Endothelial cell of umbilical vein (primary cell): ENCODE measurements around the gene EFCC1. TPM values are rescaled to one million over a fixed set of nuclear protein-coding genes. Genes with fewer than 3 reads are reported as not detected.

Experiments
- BruUV-seq: library from RNA; stranded (reverse); fragments of 400-500 nt; replicated peaks from 2 replicates; lab custom pipeline; 2021; lab: Mats Ljungman, UMichigan
- CTCF ChIA-PET: fragments of 300-600, 350-600 bp; sonication (Branson Sonifier 250); formaldehyde crosslinking; loops from one replicate; lab custom pipeline; 2021; ENCODE audit warnings: antibody characterized with exemption, inconsistent platforms; lab: Charles Lee
- POLR2A ChIA-PET: fragments of 300-600, 350-600 bp; sonication (Branson Sonifier 250); formaldehyde crosslinking; loops from one replicate; lab custom pipeline; 2021; ENCODE audit warnings: antibody characterized with exemption, inconsistent platforms; lab: Charles Lee
- DNase-seq: peaks from one replicate; pipeline ENCODE4 v3.0.0-alpha.2; 2011; ENCODE audit warnings: low read depth, low spot score
- FAIRE-seq: peaks from 2 replicates; lab custom pipeline; 2011; peaks lifted over from hg19 to GRCh38; lab: Jason Lieb, UNC
- H2AFZ ChIP-seq: 2 replicates; pipeline ENCODE4 v1.6.0; 2012; ENCODE audit warnings: low read depth, low read length, control low read depth, inconsistent platforms
- H3K27ac ChIP-seq: 2 replicates; pipeline ENCODE4 v1.5.1; 2011; ENCODE audit warnings: low read depth, mild to moderate bottlenecking, control low read depth, low read length, moderate library complexity; ENCODE audit not compliant: insufficient read depth
- H3K27me3 ChIP-seq, 2 experiments: 2 replicates each; pipeline versions ENCODE4 v1.6.0 to v1.6.1; 2011; ENCODE audit warnings: low read length in 2 of 2, mixed read lengths in 1 of 2; ENCODE audit not compliant: control insufficient read depth in 2 of 2, insufficient read depth in 2 of 2
- H3K36me3 ChIP-seq, 2 experiments: 2 replicates in 1 of 2; 3 replicates in 1 of 2; pipeline ENCODE4 v1.5.1; 2011; ENCODE audit warnings: low read length in 2 of 2, mild to moderate bottlenecking in 1 of 2, moderate library complexity in 1 of 2; ENCODE audit not compliant: control insufficient read depth in 2 of 2, insufficient read depth in 2 of 2; ENCODE audit errors: extremely low read depth in 1 of 2
- H3K4me1 ChIP-seq: 3 replicates; pipeline ENCODE4 v1.5.1; 2011; ENCODE audit warnings: mild to moderate bottlenecking, low read length; ENCODE audit not compliant: control insufficient read depth, insufficient read depth; ENCODE audit errors: extremely low read depth
- H3K4me2 ChIP-seq: 2 replicates; pipeline ENCODE4 v1.6.1; 2011; ENCODE audit warnings: low read length, control low read depth, mixed read lengths; ENCODE audit not compliant: insufficient read depth
- H3K4me3 ChIP-seq, 3 experiments: fragments of 200-600 bp in 1 of 3; sonication (generic), shearing (Covaris generic) in 1 of 3; replicated peaks in 1 of 3; 2 replicates each; pipeline ENCODE4 v1.5.1; 2011 to 2016; ENCODE audit warnings: control low read depth in 3 of 3, low read length in 3 of 3, mild to moderate bottlenecking in 2 of 3, inconsistent platforms in 1 of 3, low read depth in 1 of 3, moderate library complexity in 1 of 3; ENCODE audit not compliant: insufficient read depth in 1 of 3
- H3K79me2 ChIP-seq: 2 replicates; pipeline ENCODE4 v1.6.0; 2012; ENCODE audit warnings: low read length, inconsistent platforms; ENCODE audit not compliant: control insufficient read depth, insufficient read depth
- H3K9ac ChIP-seq: replicated peaks from 2 replicates; pipeline ENCODE3; 2011; ENCODE audit warnings: low read length, control low read depth; ENCODE audit not compliant: insufficient read depth; ENCODE audit errors: extremely low read depth
- H3K9me1 ChIP-seq: replicated peaks from 3 replicates; pipeline ENCODE4 v1.6.0; 2011; ENCODE audit warnings: mild to moderate bottlenecking, low read length; ENCODE audit not compliant: control insufficient read depth, insufficient read depth; ENCODE audit errors: extremely low read depth
- H3K9me3 ChIP-seq: replicated peaks from 2 replicates; pipeline ENCODE4 v1.5.1; 2012; ENCODE audit warnings: low read length, inconsistent platforms; ENCODE audit not compliant: control insufficient read depth, insufficient read depth
- H4K20me1 ChIP-seq: replicated peaks from 2 replicates; pipeline ENCODE3; 2011; ENCODE audit warnings: mild to moderate bottlenecking, low read length; ENCODE audit not compliant: control insufficient read depth, insufficient read depth; ENCODE audit errors: extremely low read depth
- CTCF ChIP-seq, 2 donors: IDR thresholded peaks; 1 replicate in 1 of 2; 2 replicates in 1 of 2; pipeline ENCODE4 v1.5.1; 2011; ENCODE audit warnings: low read length in 2 of 2, mild to moderate bottlenecking in 2 of 2, moderate library complexity in 2 of 2, control low read depth in 1 of 2, inconsistent platforms in 1 of 2, low read depth in 1 of 2; ENCODE audit not compliant: insufficient read depth in 1 of 2; ENCODE audit errors: extremely low read depth in 1 of 2
- EZH2 ChIP-seq: IDR thresholded peaks from 2 replicates; pipeline ENCODE4 v1.6.1; 2012; ENCODE audit warnings: borderline replicate concordance, low read depth, mild to moderate bottlenecking, moderate library complexity, low read length, inconsistent platforms; ENCODE audit not compliant: severe bottlenecking
- FOS ChIP-seq: IDR thresholded peaks from 2 replicates; pipeline ENCODE4 v1.6.1; 2011; ENCODE audit warnings: mild to moderate bottlenecking, low read length, moderate library complexity, borderline replicate concordance; ENCODE audit not compliant: insufficient read depth
- GATA2 ChIP-seq: IDR thresholded peaks from 2 replicates; pipeline ENCODE4 v1.7.0; 2011; ENCODE audit warnings: low read depth, mild to moderate bottlenecking, moderate library complexity, mixed read lengths, low read length; ENCODE audit not compliant: insufficient read length, insufficient read depth
- JUN ChIP-seq: IDR thresholded peaks from 2 replicates; pipeline ENCODE4 v1.6.1; 2011; ENCODE audit warnings: borderline replicate concordance, low read depth; ENCODE audit not compliant: insufficient read length, insufficient read depth
- MAX ChIP-seq: IDR thresholded peaks from 2 replicates; pipeline ENCODE4 v1.6.1; 2011; ENCODE audit not compliant: insufficient read depth, insufficient read length
- MYC ChIP-seq: IDR thresholded peaks from one replicate; pipeline ENCODE4 v1.6.1; 2011; ENCODE audit warnings: mild to moderate bottlenecking, low read depth, low read length
- POLR2A ChIP-seq: IDR thresholded peaks from 2 replicates; pipeline ENCODE4 v1.6.1; 2012; ENCODE audit warnings: low read depth, mild to moderate bottlenecking, control low read depth, low read length
- POLR2AphosphoS5 ChIP-seq: IDR thresholded peaks from 2 replicates; pipeline ENCODE4 v1.6.1; 2012; ENCODE audit warnings: low read depth, mild to moderate bottlenecking, control low read depth, low read length, moderate library complexity; ENCODE audit not compliant: insufficient read depth
- dilution Hi-C: fragments of 300-500 bp; cut with MboI; formaldehyde crosslinking; loops from one replicate; pipeline ENCODE4 v1.15.0; 2019; ENCODE audit warnings: low sequenced_read_pairs; ENCODE audit not compliant: extremely low pct_ligation_motif_present
- intact Hi-C: fragments of 100-400 bp; cut with micrococcal nuclease; formaldehyde crosslinking; loops from one replicate; pipeline ENCODE4 v1.10.0; 2022
- polyA plus RNA-seq, 4 experiments: library from polyadenylated mRNA; depleted of rRNA in 3 of 4; stranded (reverse) in 3 of 4; unstranded in 1 of 4; fragments of >200 nt; gene quantifications; 2 replicates each; pipeline versions ENCODE4 v1.2.1 to v1.2.3, GENCODE V29; 2011 to 2012; ENCODE audit warnings: missing spikeins in 1 of 4
- total RNA-seq: library from RNA; stranded (reverse); gene quantifications from 2 replicates; pipeline ENCODE4 v1.2.3, GENCODE V29; 2021

EFCC1 gene
- total and polyA plus RNA-seq, 2 donors (not counting 3 experiments of a cell fraction or from before 2014, with no cell fraction given) = 0.73 to 1.3 TPM

GRCh38 chr3:129059311-129059958 is 58.3 kb downstream of the EFCC1 start:
- Histone ChIP-seq H4K20me1 (no peaks in the 10 kb centered on the region), H3K36me3 (no peaks in the 10 kb centered on the region), H3K9me3 (no peaks in the 10 kb centered on the region), H3K4me1 (peaks cover 5% of the 10 kb centered on the region), H3K27me3 (no peaks in the 10 kb centered on the region), H3K9me1 (no peaks in the 10 kb centered on the region), H3K79me2 (no peaks in the 10 kb centered on the region), H2AFZ (no peak overlapping the region), H3K9ac (no peak overlapping the region), H3K4me3 (no peak overlapping the region), H3K4me2 (no peak overlapping the region), H3K27ac (no peak overlapping the region)
- TF ChIP-seq MYC (no peak), EZH2 (no peak), POLR2A (no peak), POLR2AphosphoS5 (no peak), GATA2 (no peak), FOS (no peak), MAX (no peak), CTCF (IDR thresholded peaks at IDR 0.05; ENCODE audit: extremely low read depth in 1 of 2, insufficient read depth in 1 of 2, low read depth in 1 of 2, low read length in 2 of 2) (no peak), JUN (no peak)
- no TSS peak for BruUV-seq
- intact Hi-C loops = no loop called here
- ChIA-PET POLR2A (no interaction called here), CTCF (interaction anchor here (0.8 kb wide), 1 partner anchor 33 kb away, joined by 3 read pairs; no protein-coding TSS in a partner anchor)
- FAIRE-seq (no peak), DNase-seq (no peak)
- dilution Hi-C loops = no loop called here
